ENCODE measurements around the gene ENTR1.
"Not testable (repeated sequence)": the region's sequence is repeated elsewhere in the genome, so short reads cannot be mapped to it uniquely, and the experiment has no call there.

Gene ENTR1

GRCh38 chr9:136438548-136439480 is 28.4 kb upstream of the ENTR1 start:
- peak; percentile 27 to 33 for DNase-seq (ENCODE audit: low read depth in 2 of 2)

GRCh38 chr9:136437839-136438547 is 27.6 kb upstream of the ENTR1 start:
- no peak for DNase-seq (ENCODE audit: low read depth in 2 of 2)

- no peak for DNase-seq (ENCODE audit: low read depth in 2 of 2)
Measured at GRCh38 chr9:136437430-136437829, 27.0 kb upstream of the ENTR1 start.

- DNase-seq (ENCODE audit: low read depth in 2 of 2): no peak
Measured at GRCh38 chr9:136436055-136436634, 25.7 kb upstream of the ENTR1 start.

GRCh38 chr9:136434580-136435169 is 24.3 kb upstream of the ENTR1 start:
- DNase-seq (ENCODE audit: low read depth in 2 of 2): no peak

DNA sequence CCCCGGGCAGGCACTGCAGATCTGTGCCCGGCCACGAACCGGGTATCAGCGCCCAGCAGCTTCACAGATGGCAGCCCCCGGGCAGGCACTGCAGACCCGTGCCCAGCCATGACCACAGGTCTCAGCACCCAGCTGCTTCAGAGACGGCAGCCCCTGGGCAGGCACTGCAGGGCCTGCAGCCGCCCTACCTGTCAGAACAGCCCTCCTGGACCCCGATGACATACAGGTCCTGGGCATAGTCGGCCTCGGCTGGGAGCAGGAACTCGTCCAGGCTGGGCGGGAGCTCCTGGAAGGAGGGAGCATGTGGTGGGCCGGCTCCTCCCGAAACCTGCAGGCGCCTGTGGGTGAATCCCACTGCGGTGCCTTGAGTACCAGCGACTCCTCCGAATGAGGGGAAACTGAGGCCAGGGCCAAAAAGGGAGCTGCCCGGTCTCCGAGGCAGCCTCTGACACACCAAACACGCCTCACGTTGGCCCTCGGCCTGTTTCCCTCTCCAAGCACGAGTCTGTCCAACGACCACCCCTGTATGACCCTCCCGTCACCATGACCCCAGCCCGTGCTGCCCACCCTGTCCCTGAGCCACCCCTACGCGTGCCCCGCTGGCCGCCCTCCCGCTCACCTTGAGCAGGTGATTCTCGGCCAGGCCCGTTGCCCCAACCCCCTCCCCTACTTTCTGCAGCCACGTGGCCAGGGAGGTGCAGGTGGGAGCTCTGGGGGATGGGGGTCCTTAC is 23.6 kb upstream of the ENTR1 start:
- DNase-seq (ENCODE audit: low read depth in 2 of 2): no peak

DNA sequence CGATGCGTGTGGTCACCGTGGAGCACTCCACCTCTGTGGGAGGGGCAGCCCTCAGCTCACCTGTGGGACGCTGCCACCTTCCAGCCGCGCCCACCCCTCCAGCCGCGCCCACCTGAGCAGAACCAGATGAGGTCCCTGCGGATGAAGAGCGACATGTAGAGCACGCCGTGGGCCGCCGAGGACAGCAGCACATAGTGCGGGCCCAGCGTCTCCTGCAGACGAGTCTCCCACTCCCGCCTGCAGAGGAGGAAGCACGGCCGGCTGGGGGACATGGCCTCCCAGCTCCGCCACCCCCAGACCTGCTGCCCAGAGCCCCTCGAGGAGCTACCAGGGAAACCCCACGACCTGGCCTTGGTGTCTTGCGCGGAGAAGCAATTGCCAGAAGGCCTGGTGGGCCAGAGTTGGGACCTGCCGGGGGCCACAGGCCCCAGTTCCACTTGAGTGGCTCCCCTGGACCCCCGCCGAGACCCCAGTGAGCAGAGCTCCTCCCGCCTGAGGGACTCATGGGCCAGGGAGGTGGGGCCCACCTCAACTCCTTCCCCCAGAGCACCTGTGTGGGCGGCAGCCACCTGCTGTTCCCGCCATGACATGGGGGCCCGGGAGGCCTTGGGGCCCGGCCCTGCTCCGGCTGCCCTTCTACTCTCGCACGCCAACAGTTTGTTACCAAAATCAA is 22.8 kb upstream of the ENTR1 start:
- DNase-seq (ENCODE audit: low read depth in 2 of 2): no peak

- DNase-seq (ENCODE audit: low read depth in 2 of 2): no peak
Measured at GRCh38 chr9:136432591-136432990, 22.2 kb upstream of the ENTR1 start.

DNA sequence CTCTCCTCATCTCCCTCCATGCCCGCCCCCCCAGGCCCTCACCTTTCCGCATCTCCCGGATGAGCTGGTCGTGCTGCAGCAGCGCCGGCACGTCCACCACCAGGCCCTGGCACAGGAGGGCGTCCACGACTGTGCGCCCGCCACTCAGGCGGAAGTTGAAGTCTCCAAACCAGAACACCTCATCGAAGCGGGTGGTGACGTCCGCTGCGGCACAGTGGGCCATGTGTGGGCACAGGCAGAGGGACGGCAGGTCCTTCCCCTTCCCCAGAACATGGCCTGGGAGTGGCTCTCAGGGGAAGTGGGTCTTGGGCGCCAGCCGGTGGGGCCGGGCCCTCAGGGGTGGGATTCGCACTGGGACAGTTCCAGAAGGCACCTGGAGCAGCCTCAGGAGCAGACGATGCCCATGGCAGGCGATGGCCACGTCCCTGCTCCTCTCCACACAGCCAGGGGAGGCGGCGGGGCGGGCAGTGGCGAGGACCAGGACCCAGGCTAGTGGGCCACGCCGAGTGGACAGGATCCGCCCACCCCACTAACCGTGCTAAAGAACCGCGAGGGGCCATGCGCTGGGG is 21.5 kb upstream of the ENTR1 start:
- DNase-seq (ENCODE audit: low read depth in 2 of 2): no peak

DNA sequence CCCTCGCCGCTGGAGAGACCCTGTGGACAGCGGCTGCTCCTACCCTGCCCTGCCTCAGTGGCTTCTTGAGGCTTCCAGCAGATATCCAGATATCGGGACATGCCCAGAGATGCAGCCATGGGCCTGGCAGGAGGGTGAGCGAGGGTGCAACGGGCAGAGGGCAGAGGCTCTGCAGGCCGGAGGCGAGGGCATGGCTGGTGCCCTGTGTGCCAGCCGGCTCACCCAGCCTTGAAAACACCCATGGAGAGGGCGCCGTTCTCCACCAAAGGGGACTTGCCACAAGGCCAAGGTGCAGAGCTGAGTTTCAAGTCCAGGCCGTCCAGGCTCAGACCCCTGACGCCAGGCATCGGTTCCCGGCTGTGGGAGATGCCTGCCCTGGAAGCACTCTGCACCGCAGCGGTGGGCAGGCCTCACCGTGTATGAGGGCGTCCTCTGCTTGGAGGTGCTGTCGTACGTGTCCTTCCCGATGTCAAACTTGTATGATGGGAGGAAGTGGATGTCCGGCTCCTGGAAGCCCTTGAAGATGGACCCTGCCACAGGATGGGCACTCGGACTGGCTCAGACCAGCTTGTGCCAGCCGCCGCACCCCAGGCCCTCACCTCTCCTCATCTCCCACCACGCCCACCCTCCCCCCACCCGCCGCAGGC is 20.3 kb upstream of the ENTR1 start:
- no peak for DNase-seq (ENCODE audit: low read depth in 2 of 2)

GRCh38 chr9:136429683-136430491 is 19.5 kb upstream of the ENTR1 start:
- DNase-seq (ENCODE audit: low read depth in 2 of 2): no peak

GRCh38 chr9:136429075-136429628 is 18.7 kb upstream of the ENTR1 start:
- no peak for DNase-seq (ENCODE audit: low read depth in 2 of 2)

DNA sequence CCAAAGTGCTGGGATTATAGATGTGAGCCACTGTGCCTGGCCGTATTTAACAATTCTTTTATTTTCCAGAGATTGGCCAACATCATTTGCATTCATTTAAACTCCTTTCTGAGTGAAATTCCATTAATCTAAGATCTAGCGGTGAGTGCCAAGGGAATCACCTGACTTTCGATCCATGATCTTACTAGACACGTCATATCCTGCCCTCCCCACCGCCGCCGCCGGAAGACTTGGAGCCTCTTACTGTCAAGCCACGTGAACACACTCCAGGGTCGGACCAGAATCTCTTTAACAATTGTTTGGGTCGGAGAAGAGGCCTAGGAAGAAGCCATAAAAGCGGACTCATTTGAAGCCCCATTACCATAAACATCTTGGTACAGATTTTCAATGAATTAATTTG is 16.4 kb upstream of the ENTR1 start:
- DNase-seq (ENCODE audit: low read depth in 2 of 2): no peak

GRCh38 chr9:136425367-136425766 is 15.0 kb upstream of the ENTR1 start:
- not testable (repeated sequence) for DNase-seq (ENCODE audit: low read depth in 2 of 2)

GRCh38 chr9:136424750-136425362 is 14.4 kb upstream of the ENTR1 start:
- DNase-seq (ENCODE audit: low read depth in 2 of 2): no peak

DNA sequence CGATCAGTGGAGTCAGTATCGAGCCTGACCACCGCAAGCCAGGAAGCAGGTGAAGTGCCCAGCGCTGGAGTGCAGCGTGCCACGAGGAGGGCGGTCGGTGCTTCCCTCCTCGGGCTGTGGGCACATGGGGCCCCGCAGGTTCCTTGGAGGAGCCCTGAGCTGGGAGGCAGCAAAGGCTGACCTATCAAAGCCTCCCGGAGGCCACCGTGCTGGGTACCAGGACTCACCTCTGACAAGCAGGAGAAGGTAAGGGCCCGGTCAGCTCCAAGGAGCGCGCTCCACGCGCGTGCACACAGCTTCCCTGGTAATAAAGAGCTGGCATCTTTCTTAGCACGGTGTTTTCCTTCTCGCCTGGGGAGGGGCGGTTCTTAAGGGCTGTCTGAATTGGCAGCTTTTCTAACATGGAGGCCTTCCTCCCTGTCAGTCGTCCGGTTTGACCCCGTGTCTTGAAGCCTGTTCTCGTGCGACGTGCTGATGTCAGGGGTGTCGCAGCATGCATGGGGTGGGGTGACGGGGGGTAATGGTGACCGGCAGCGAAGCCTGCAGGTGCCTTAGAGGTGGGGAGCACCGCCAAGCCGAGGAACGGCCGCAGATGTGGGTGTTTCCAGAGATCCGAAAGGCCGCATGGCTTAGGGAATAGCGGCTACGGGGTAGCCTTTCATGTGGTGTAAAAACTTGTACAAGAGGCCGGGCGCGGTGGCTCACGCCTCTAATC is 13.2 kb upstream of the ENTR1 start:
- no peak for DNase-seq (ENCODE audit: low read depth in 2 of 2)

DNA sequence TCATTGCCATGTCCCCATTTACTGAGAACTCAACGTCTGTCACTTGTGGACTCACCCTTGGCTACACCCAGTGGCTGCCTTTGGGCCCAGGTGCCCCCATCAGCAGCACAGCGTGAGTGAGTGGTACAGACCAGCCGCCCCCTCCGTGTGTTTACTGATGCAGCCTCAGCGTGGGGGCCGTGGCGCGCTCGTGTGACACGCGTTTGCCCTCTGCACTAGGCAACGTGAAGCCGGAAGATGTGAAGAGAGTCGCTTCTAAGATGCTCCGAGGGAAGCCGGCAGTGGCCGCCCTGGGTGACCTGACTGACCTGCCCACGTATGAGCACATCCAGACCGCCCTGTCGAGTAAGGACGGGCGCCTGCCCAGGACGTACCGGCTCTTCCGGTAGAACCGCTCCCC is 12.5 kb upstream of the ENTR1 start:
- DNase-seq (ENCODE audit: low read depth in 2 of 2): no peak

GRCh38 chr9:136421791-136422190 is 11.4 kb upstream of the ENTR1 start:
- DNase-seq (ENCODE audit: low read depth in 2 of 2): no peak

Measured in stimulated activated CD8-positive, alpha-beta memory T cell treated with anti-CD3 and anti-CD28 coated beads, Interleukin-15, amount 100 ng/mL, for 4 hours (primary cell).